ENCODE results near the gene YPEL2.

- TF ChIP-seq, protein P1, sequence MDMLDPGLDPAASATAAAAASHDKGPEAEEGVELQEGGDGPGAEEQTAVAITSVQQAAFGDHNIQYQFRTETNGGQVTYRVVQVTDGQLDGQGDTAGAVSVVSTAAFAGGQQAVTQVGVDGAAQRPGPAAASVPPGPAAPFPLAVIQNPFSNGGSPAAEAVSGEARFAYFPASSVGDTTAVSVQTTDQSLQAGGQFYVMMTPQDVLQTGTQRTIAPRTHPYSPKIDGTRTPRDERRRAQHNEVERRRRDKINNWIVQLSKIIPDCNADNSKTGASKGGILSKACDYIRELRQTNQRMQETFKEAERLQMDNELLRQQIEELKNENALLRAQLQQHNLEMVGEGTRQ (IDR thresholded peaks at IDR 0.05): no peak
- TF ChIP-seq NPAS2 (CRISPR knock-in tag; IDR thresholded peaks at IDR 0.05; ENCODE audit: borderline replicate concordance) (no peak), CTCF (IDR thresholded peaks at IDR 0.05) (no peak), EP300 (IDR thresholded peaks at IDR 0.05) (no peak), POLR2A (IDR thresholded peaks at IDR 0.05; ENCODE audit: low read length) (no peak), MYC (IDR thresholded peaks at IDR 0.05; ENCODE audit: borderline replicate concordance, low read length) (no peak)
- TF ChIP-seq, protein P2, sequence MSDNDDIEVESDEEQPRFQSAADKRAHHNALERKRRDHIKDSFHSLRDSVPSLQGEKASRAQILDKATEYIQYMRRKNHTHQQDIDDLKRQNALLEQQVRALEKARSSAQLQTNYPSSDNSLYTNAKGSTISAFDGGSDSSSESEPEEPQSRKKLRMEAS (IDR thresholded peaks at IDR 0.05): no peak
Observed at GRCh38 chr17:59287891-59288290, 43.6 kb upstream of the YPEL2 start.

Data from A549 (cell line).